OCI-LY1 (cell line): Measurements from ENCODE around the gene IGSF9B.

ENCODE experiments used
- H2AFZ ChIP-seq: fragments of 200-600 bp; sonication (generic), shearing (Covaris generic); 2 replicates; pipeline ENCODE4 v1.6.0; 2014; ENCODE audit warnings: antibody characterized with exemption, mild to moderate bottlenecking, low read length
- H3F3A ChIP-seq: fragments of 200-600 bp; sonication (generic), shearing (Covaris generic); 2 replicates; pipeline ENCODE4 v1.6.0; 2014; ENCODE audit warnings: mild to moderate bottlenecking, antibody characterized with exemption, low read length, moderate library complexity; ENCODE audit not compliant: insufficient read depth
- H3K27ac ChIP-seq: fragments of 200-600 bp; sonication (generic); 2 replicates; pipeline ENCODE4 v1.5.1; 2014; ENCODE audit warnings: low read length, mixed run types, mild to moderate bottlenecking, low read depth; ENCODE audit not compliant: poor library complexity, severe bottlenecking
- H3K27me3 ChIP-seq: fragments of 200-600 bp; sonication (generic); 2 replicates; pipeline ENCODE4 v1.6.0; 2014; ENCODE audit warnings: antibody characterized with exemption, mild to moderate bottlenecking, low read length, moderate library complexity; ENCODE audit not compliant: insufficient read depth
- H3K36me3 ChIP-seq: fragments of 200-600 bp; sonication (generic); 2 replicates; pipeline ENCODE4 v1.6.1; 2014; ENCODE audit warnings: mild to moderate bottlenecking, antibody characterized with exemption, low read length, moderate library complexity, mixed read lengths; ENCODE audit not compliant: insufficient read depth
- H3K4me1 ChIP-seq: fragments of 200-600 bp; sonication (generic); 2 replicates; pipeline ENCODE4 v1.5.1; 2014; ENCODE audit warnings: mild to moderate bottlenecking, low read length, moderate library complexity; ENCODE audit not compliant: insufficient read depth, severe bottlenecking
- H3K4me2 ChIP-seq: fragments of 200-600 bp; sonication (generic), shearing (Covaris generic); 2 replicates; pipeline ENCODE4 v1.6.1; 2014; ENCODE audit warnings: low read length
- H3K4me3 ChIP-seq: fragments of 200-600 bp; sonication (generic); 2 replicates; pipeline ENCODE4 v1.5.1; 2014; ENCODE audit warnings: low read length, low read depth, mild to moderate bottlenecking, mixed read lengths; ENCODE audit not compliant: poor library complexity, severe bottlenecking
- H3K79me2 ChIP-seq: fragments of 200-600 bp; shearing (Covaris generic); 2 replicates; pipeline ENCODE4 v1.6.1; 2016; ENCODE audit warnings: mixed run types, low read length, mixed read lengths; ENCODE audit not compliant: insufficient read depth
- H3K9ac ChIP-seq: fragments of 200-600 bp; sonication (generic), shearing (Covaris generic); 2 replicates; pipeline ENCODE4 v1.6.1; 2014; ENCODE audit warnings: mild to moderate bottlenecking, low read length, mixed read lengths
- H3K9me2 ChIP-seq: fragments of 200-600 bp; sonication (generic), shearing (Covaris generic); 2 replicates; pipeline ENCODE4 v1.6.1; 2014; ENCODE audit warnings: low read depth, mild to moderate bottlenecking, low read length, mixed read lengths
- H3K9me3 ChIP-seq: fragments of 200-600 bp; shearing (Covaris generic); 2 replicates; pipeline ENCODE4 v1.6.1; 2014; ENCODE audit warnings: low read length, mixed read lengths
- H4K20me1 ChIP-seq: fragments of 200-600 bp; sonication (generic), shearing (Covaris generic); 2 replicates; pipeline ENCODE4 v1.6.0; 2016; ENCODE audit warnings: mild to moderate bottlenecking, low read length; ENCODE audit not compliant: insufficient read depth
- CTCF ChIP-seq: fragments of 200-600 bp; sonication (generic), shearing (Covaris generic); IDR thresholded peaks from 2 replicates; pipeline ENCODE4 v1.5.1; 2017; ENCODE audit warnings: mild to moderate bottlenecking, antibody characterized with exemption, low read length, moderate library complexity, mixed read lengths
- EZH2 ChIP-seq: fragments of 200-600 bp; sonication (generic), shearing (Covaris generic); IDR thresholded peaks from 2 replicates; pipeline ENCODE4 v1.8.0; 2017; ENCODE audit warnings: borderline replicate concordance, mixed run types, mild to moderate bottlenecking, antibody characterized with exemption, low read length, moderate library complexity, mixed read lengths

Gene IGSF9B

DNA sequence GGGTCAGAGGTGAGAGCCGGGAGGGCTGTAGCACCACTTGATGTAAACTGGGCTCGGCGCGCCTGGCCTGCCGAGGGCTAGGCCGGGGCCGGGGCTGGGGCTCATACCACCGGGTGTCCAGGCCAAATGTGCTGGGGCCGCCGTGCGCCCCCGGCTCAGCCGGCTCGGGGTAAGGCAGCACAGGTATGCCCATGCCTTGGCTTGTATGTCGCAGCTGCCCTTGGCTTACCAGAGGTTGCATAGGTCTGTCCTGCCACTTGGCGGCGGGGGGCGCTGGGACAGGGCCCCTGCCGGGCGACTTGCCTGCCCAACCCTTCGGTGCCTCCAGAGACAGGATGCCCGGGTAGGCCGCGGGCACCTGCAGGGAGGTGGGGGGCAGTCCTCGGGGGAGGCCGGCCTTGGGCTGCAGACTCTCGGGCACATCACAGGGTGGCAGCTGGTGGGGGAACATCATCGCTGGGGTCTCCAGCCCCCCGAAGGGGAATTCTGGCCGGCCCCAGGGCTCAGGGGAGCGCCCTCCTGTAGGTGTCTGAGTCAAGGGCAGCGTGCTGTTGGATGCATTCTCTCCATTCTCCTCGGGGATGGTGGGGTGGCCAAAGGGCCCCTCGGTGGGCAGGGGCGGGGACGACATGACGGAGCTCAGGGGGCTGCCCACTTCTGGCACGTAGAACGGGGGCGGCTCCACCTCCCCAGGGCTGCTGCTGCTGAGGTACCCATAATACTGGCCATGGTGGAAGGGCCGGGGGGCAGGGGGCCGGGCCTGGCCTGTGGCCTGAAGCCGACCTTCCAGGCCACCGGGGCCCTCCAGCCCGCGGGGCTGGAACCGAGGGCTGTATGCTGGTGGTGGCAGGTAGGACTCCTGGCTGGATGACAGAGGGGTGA, 36.4 kb downstream of the IGSF9B start:
- no peaks in the 10 kb centered on the region for H3K9me2 ChIP-seq
- TF ChIP-seq EZH2 (no peak), CTCF (no peak)
- H3K27ac ChIP-seq = no peak overlapping the region
- no peaks in the 10 kb centered on the region for H4K20me1 ChIP-seq
- H3K9me3 ChIP-seq = no peaks in the 10 kb centered on the region
- no peak overlapping the region for H3K9ac ChIP-seq
- H3K36me3 ChIP-seq = no peaks in the 10 kb centered on the region
- H3K4me3 ChIP-seq = no peak overlapping the region
- no peaks in the 10 kb centered on the region for H3K27me3 ChIP-seq
- no peak overlapping the region for H3K4me2 ChIP-seq
- no peaks in the 10 kb centered on the region for H3F3A ChIP-seq
- H3K79me2 ChIP-seq = no peaks in the 10 kb centered on the region
- H2AFZ ChIP-seq = no peak overlapping the region
- no peaks in the 10 kb centered on the region for H3K4me1 ChIP-seq

- Histone ChIP-seq H3K4me1 (no peaks in the 10 kb centered on the region), H3K4me2 (no peak overlapping the region), H3K4me3 (no peak overlapping the region), H3K27ac (no peak overlapping the region), H3K36me3 (no peaks in the 10 kb centered on the region), H3K9me3 (no peaks in the 10 kb centered on the region), H4K20me1 (no peaks in the 10 kb centered on the region), H3K79me2 (no peaks in the 10 kb centered on the region), H2AFZ (no peak overlapping the region), H3K9ac (no peak overlapping the region), H3K9me2 (no peaks in the 10 kb centered on the region), H3F3A (no peaks in the 10 kb centered on the region), H3K27me3 (no peaks in the 10 kb centered on the region)
- TF ChIP-seq EZH2 (no peak), CTCF (no peak)
Measured at GRCh38 chr11:133919330-133920108, 37.2 kb downstream of the IGSF9B start.

DNA sequence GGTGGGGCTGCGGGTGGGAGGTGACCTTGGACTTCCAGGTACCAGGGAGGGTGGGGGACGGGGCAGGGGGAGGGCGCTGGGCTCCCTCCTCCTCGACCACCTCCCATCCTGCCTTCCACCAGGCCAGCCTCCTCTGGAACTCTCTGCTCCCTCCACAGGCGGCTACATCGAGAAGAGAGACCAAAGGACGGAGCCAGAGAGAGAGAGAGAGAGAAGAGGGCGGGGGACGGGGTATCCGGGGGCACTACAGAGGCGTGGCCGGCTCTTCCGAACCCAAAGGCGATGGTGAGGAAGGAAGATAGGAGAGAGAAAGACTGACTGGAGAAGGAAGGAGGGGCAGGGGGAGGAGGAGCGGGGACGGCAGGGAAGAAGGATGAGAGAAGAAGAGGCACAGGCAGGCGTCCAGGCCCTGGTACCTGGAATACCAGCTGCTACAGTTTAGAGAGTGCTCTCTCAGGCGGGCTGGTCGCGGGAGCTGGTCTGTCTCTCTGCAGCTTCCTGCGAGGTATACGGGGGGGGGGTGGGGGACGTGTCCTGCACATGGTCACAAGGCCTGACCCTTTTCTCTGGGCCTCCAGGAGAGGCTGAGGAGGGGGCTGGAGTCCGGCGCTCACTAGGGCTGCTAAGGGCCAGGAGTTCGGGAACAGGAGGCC, 38.0 kb downstream of the IGSF9B start:
- H3K9ac ChIP-seq = no peak overlapping the region
- no peaks in the 10 kb centered on the region for H3K79me2 ChIP-seq
- no peak overlapping the region for H2AFZ ChIP-seq
- H3K4me1 ChIP-seq = no peaks in the 10 kb centered on the region
- no peaks in the 10 kb centered on the region for H3K9me2 ChIP-seq
- no peak overlapping the region for H3K4me2 ChIP-seq
- no peaks in the 10 kb centered on the region for H4K20me1 ChIP-seq
- no peaks in the 10 kb centered on the region for H3K27me3 ChIP-seq
- H3F3A ChIP-seq = no peaks in the 10 kb centered on the region
- H3K36me3 ChIP-seq = no peaks in the 10 kb centered on the region
- no peaks in the 10 kb centered on the region for H3K9me3 ChIP-seq
- TF ChIP-seq CTCF (no peak), EZH2 (no peak)
- H3K27ac ChIP-seq = no peak overlapping the region
- no peak overlapping the region for H3K4me3 ChIP-seq
